Immature natural killer cell (primary cell): Measurements from ENCODE around the gene CRTC1. TPM values are rescaled to one million over a fixed set of nuclear protein-coding genes. Genes with fewer than 3 reads are reported as not detected.

Experiments used
- DNase-seq, 3 donors: peaks; one replicate each; pipeline ENCODE4 v3.0.0; 2022; ENCODE audit warnings: mixed read lengths in 1 of 3
- H3K27ac Mint-ChIP-seq, 6 donors: one replicate each; pipeline ENCODE4 v1.8.0; 2020; ENCODE audit warnings: mixed read lengths in 6 of 6, mild to moderate bottlenecking in 5 of 6, inconsistent platforms in 4 of 6, moderate library complexity in 3 of 6
- H3K27me3 Mint-ChIP-seq, 3 donors: one replicate each; pipeline ENCODE4 v1.8.0; 2020 to 2021; ENCODE audit warnings: low read depth in 3 of 3, mild to moderate bottlenecking in 3 of 3, mixed read lengths in 3 of 3, moderate library complexity in 3 of 3, inconsistent platforms in 1 of 3
- H3K36me3 Mint-ChIP-seq, 3 donors: one replicate each; pipeline ENCODE4 v1.8.0; 2020; ENCODE audit warnings: mixed read lengths in 3 of 3, inconsistent platforms in 2 of 3, mild to moderate bottlenecking in 2 of 3
- H3K4me1 Mint-ChIP-seq, 2 donors: one replicate each; pipeline ENCODE4 v1.8.0; 2020; ENCODE audit warnings: inconsistent platforms in 2 of 2, mild to moderate bottlenecking in 2 of 2, mixed read lengths in 2 of 2, moderate library complexity in 1 of 2
- H3K4me3 Mint-ChIP-seq, 5 donors: one replicate each; pipeline ENCODE4 v1.8.0; 2020; ENCODE audit warnings: mild to moderate bottlenecking in 5 of 5, mixed read lengths in 5 of 5, inconsistent platforms in 3 of 5, moderate library complexity in 3 of 5
- H3K9me3 Mint-ChIP-seq, 6 donors: one replicate each; pipeline ENCODE4 v1.8.0; 2020; ENCODE audit warnings: mild to moderate bottlenecking in 6 of 6, mixed read lengths in 6 of 6, inconsistent platforms in 4 of 6, moderate library complexity in 3 of 6
- polyA plus RNA-seq, 3 donors: library from polyadenylated mRNA; unstranded; fragments of 300-500 nt; fragmentation: Illumina TruSeq; gene quantifications; one replicate each; pipeline ENCODE4 v1.2.3, GENCODE V29; 2021

CRTC1 gene
- polyA plus RNA-seq, result 1 to 10 TPM in 1 of 3 donors, under 1 TPM in 2; 0.50 to 1.1 (median 0.85) TPM

GRCh38 chr19:18683109-18683957 lies at the start of gene CRTC1:
TSS of gene CRTC1 (plus strand) at chr19:18683680. CDS start at chr19:18683703, 23 bp downstream.
- Mint-ChIP-seq H3K27ac (peak within 1 kb of the TSS; percentile 75 to 93 (median 90)), H3K9me3 (no peaks in the 10 kb centered on the region), H3K4me3 (peak within 1 kb of the TSS; percentile 85 to 91 (median 89)), H3K36me3 (no peaks in the 10 kb centered on the region), H3K27me3 (peaks cover 6 to 8% (median 8%) of the 10 kb centered on the region in 3 donors), H3K4me1 (peaks cover 13 to 19% of the 10 kb centered on the region in 2 donors)
- DNase-seq, result peak; percentile 95 to 96 (median 96)

- Mint-ChIP-seq H3K4me1 (peaks cover 27 to 35% of the 10 kb centered on the region in 2 donors), H3K27me3 (peaks cover 2 to 9% (median 3%) of the 10 kb centered on the region in 3 donors), H3K9me3 (no peaks in the 10 kb centered on the region), H3K36me3 (no peaks in the 10 kb centered on the region), H3K4me3 (peak overlapping the region in 4 of 5 donors; percentile 14 to 93 (median 38)), H3K27ac (peak overlapping the region in 1 of 6 donors; percentile 55)
- no peak for DNase-seq
These were observed 48.7 kb upstream of the CRTC1 start for GRCh38 chr19:18634612-18635297.

- Mint-ChIP-seq H3K4me1 (peaks cover 27 to 38% of the 10 kb centered on the region in 2 donors), H3K36me3 (no peaks in the 10 kb centered on the region), H3K27ac (peak overlapping the region in 3 of 6 donors; percentile 89 to 91 (median 90)), H3K27me3 (peaks cover 2 to 9% (median 3%) of the 10 kb centered on the region in 3 donors), H3K4me3 (peak overlapping the region; percentile 87 to 93 (median 92)), H3K9me3 (no peaks in the 10 kb centered on the region)
- DNase-seq, result no peak
These were observed 47.7 kb upstream of the CRTC1 start for GRCh38 chr19:18635831-18636182.

GRCh38 chr19:18636183-18636968 lies 47.1 kb upstream of the CRTC1 start:
- H3K36me3 Mint-ChIP-seq, result no peaks in the 10 kb centered on the region
- H3K27ac Mint-ChIP-seq, result peak overlapping the region; percentile 48 to 93 (median 90)
- peaks cover 27 to 38% of the 10 kb centered on the region in 2 donors for H3K4me1 Mint-ChIP-seq
- H3K9me3 Mint-ChIP-seq, result no peaks in the 10 kb centered on the region
- peaks cover 2 to 9% (median 3%) of the 10 kb centered on the region in 3 donors for H3K27me3 Mint-ChIP-seq
- H3K4me3 Mint-ChIP-seq, result peak overlapping the region; percentile 87 to 93 (median 92)
- peak; percentile 96 to 97 (median 96) for DNase-seq

- H3K9me3 Mint-ChIP-seq, result no peaks in the 10 kb centered on the region
- H3K27ac Mint-ChIP-seq, result peak within 1 kb of the TSS; percentile 78 to 93 (median 90)
- no peak for DNase-seq
- no peaks in the 10 kb centered on the region for H3K36me3 Mint-ChIP-seq
- H3K4me3 Mint-ChIP-seq, result peak within 1 kb of the TSS; percentile 87 to 93 (median 92)
- H3K4me1 Mint-ChIP-seq, result peaks cover 27 to 38% of the 10 kb centered on the region in 2 donors
- peaks cover 2 to 9% (median 3%) of the 10 kb centered on the region in 3 donors for H3K27me3 Mint-ChIP-seq
These were observed 46.4 kb upstream of the CRTC1 start, which contains the start of gene KLHL26 for GRCh38 chr19:18636969-18637629. TSS of gene KLHL26 (plus strand) at chr19:18637028. CDS start at chr19:18637055, 27 bp downstream.

GRCh38 chr19:18637673-18638630 lies 45.5 kb upstream of the CRTC1 start:
- peak overlapping the region; percentile 75 to 93 (median 86) for H3K27ac Mint-ChIP-seq
- H3K36me3 Mint-ChIP-seq, result no peaks in the 10 kb centered on the region
- peak overlapping the region; percentile 80 to 93 (median 90) for H3K4me3 Mint-ChIP-seq
- peaks cover 2 to 9% (median 3%) of the 10 kb centered on the region in 3 donors for H3K27me3 Mint-ChIP-seq
- H3K4me1 Mint-ChIP-seq, result peaks cover 27 to 38% of the 10 kb centered on the region in 2 donors
- no peak for DNase-seq
- no peaks in the 10 kb centered on the region for H3K9me3 Mint-ChIP-seq

- no peak overlapping the region for H3K27ac Mint-ChIP-seq
These were observed 43.7 kb upstream of the CRTC1 start for GRCh38 chr19:18639706-18640243.

GRCh38 chr19:18644196-18645034 lies 39.1 kb upstream of the CRTC1 start:
- H3K36me3 Mint-ChIP-seq, result no peaks in the 10 kb centered on the region
- peaks cover 24 to 27% of the 10 kb centered on the region in 2 donors for H3K4me1 Mint-ChIP-seq
- DNase-seq, result no peak
- no peak overlapping the region for H3K4me3 Mint-ChIP-seq
- no peak overlapping the region for H3K27ac Mint-ChIP-seq
- H3K27me3 Mint-ChIP-seq, result peaks cover 2 to 3% (median 2%) of the 10 kb centered on the region in 3 donors
- H3K9me3 Mint-ChIP-seq, result no peaks in the 10 kb centered on the region

More at GRCh38 chr19:18639706-18640243, 43.7 kb upstream of the CRTC1 start:
- Mint-ChIP-seq H3K4me1 (peaks cover 30 to 46% of the 10 kb centered on the region in 2 donors), H3K4me3 (peak overlapping the region in 2 of 5 donors; percentile 4 to 30), H3K36me3 (no peaks in the 10 kb centered on the region), H3K9me3 (no peaks in the 10 kb centered on the region), H3K27me3 (peaks cover 0 to 7% (median 1%) of the 10 kb centered on the region in 3 donors)
- DNase-seq, result no peak

GRCh38 chr19:18645035-18645511 lies 38.4 kb upstream of the CRTC1 start:
- Mint-ChIP-seq H3K27me3 (peaks cover 2 to 4% (median 3%) of the 10 kb centered on the region in 3 donors), H3K36me3 (no peaks in the 10 kb centered on the region), H3K4me1 (peaks cover 28 to 30% of the 10 kb centered on the region in 2 donors), H3K4me3 (no peak overlapping the region), H3K9me3 (no peaks in the 10 kb centered on the region), H3K27ac (no peak overlapping the region)
- DNase-seq, result no peak

- H3K9me3 Mint-ChIP-seq, result no peaks in the 10 kb centered on the region
- H3K4me1 Mint-ChIP-seq, result peaks cover 31 to 36% of the 10 kb centered on the region in 2 donors
- peaks cover 2 to 5% (median 4%) of the 10 kb centered on the region in 3 donors for H3K27me3 Mint-ChIP-seq
- no peak overlapping the region for H3K27ac Mint-ChIP-seq
- no peaks in the 10 kb centered on the region for H3K36me3 Mint-ChIP-seq
- H3K4me3 Mint-ChIP-seq, result no peak overlapping the region
- DNase-seq, result no peak
These were observed 36.7 kb upstream of the CRTC1 start for GRCh38 chr19:18646535-18647370.
